HK-2 (cell line): ENCODE results near the gene PLA2G4E.
A peak's percentile ranks its signal among the peaks of the same experiment; 100 is the strongest.

Experiments
- DNase-seq: peaks from one replicate; pipeline ENCODE4 v3.0.0-alpha.2; 2018; ENCODE audit not compliant: unreplicated experiment

The PLA2G4E gene

DNA sequence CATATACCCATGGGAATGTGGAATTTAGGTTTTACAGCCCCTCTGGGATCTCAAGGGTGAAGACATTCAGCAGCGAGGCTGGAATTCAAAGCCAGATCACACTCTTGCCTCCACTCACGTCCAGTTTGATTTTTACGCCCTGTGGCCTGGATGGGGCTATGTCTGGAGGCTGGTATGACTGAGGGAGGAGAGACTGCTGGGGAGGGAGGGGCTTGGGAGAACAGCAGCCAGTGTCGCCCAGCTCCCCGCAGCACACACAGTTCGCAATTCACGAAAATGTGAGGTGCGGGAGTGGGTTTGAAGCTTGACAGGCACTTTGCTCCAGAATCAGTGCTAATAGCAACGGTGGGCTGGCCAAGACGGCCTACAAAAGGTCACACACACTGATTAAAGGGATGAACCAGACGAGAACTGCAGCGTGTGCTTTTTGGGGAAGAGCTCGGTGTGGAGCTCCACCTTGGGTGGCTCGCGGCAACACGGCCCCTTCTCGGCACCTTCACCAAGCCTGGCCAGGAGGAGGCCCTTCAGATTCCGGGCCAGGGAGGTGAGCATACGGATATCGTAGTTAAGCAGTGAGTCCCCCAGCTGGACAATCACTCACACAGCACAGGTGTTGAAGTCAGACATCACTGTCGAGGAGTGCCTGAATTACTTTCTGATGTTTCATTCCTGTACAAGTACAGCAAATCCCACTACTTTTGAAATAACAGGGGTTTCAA, 64.9 kb downstream of the PLA2G4E start:
- no peak for DNase-seq

- no peak for DNase-seq
Measured at GRCh38 chr15:41955100-41955499, 65.7 kb downstream of the PLA2G4E start.

GRCh38 chr15:41954036-41954435, 66.8 kb downstream of the PLA2G4E start:
- DNase-seq, result no peak

- no peak for DNase-seq
Measured at GRCh38 chr15:41952013-41952563, 68.8 kb downstream of the PLA2G4E start.

- no peak for DNase-seq
Measured at GRCh38 chr15:41951571-41951970, 69.3 kb downstream of the PLA2G4E start.

DNA sequence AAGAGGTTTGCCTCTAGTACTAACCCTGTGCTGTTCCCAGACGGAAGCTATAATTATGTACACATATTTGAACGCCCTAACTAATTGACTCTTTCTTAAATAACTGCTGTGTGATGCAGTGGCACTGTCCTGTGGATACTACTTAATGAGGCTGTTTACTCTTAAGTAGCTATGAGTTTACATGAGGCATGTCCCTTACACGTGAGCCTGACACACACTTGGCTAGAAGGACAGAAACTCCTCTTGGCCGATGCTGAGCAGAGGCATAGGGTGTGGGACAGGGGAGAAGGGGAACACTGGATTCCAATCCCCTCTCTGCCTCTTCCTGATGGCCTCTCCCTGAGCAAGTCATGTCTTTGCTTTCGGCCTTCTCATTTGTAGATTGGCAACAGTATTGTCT, 70.4 kb downstream of the PLA2G4E start:
- DNase-seq, result no peak

GRCh38 chr15:41950127-41950483, 70.7 kb downstream of the PLA2G4E start:
- DNase-seq, result no peak

DNA sequence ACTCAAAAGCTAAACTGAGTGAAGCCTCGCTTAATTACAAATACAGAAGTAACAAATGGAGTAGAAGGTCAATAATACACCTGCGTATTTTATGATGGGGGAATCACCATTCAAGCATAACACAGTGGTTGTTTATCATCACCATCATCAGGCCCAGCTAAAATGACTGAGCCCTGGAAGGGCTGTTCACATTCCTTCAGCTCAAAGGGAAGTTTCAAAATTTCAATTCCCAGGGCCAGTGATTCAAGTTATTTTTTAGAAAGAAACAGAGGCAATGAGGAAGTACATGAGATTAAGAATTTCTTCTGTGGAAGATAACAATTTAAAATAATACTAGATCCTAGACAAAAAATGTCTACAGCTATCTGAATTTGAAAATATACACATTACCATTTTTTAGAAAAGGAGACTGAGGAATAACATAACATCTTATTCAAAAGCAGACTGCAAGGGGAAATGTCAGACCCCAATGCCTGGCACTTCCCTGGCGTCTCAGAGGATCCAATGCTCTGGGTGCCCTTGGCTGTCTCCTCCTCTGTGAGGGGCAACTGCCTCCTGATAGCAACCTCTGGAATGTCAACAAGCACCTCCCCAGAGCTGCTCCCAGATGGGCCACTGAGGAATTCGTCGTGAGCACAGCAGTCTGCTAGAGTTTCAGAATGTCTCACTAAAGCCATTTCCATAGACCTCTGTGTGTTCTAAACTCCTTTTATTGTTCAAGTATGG, 71.3 kb downstream of the PLA2G4E start:
- DNase-seq, result no peak

DNA sequence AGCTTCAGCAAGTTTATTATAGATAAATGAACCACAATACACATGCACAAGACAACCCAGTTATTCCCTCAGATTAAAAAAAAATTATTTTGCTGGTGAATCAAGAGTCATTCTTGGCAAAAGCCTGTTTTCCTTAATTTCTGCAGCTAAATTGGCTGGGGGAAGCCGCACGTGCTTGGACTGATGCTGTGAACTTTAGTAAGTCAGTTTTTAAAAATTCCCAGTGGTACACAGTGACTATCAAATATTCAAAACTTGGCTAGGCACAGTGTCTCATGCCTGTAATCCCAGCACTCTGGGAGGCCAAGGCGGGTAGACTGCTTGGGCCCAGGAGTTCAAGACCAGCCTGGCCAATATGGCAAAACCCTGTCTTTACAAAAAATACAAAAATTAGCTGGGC, 72.4 kb downstream of the PLA2G4E start:
- DNase-seq, result no peak

DNA sequence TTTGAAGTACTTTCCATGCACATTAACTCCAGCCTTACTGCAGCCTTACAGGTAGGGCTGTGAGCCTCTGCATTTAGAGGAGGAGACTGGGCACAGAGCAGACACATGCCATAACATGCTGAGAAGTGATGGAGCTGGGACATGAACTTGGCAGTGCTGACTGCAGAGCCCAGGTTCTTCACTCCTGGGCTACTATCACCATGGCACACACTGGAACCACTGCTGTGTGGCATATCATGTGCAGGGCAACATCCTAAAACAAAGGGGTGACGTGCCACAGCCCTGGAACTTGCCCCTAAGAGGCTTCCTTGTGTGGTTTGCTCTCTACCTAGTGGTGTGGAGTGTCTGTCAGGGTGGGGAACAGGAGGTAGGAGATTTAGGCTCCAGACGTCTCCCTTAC, 73.9 kb downstream of the PLA2G4E start:
- no peak for DNase-seq

DNA sequence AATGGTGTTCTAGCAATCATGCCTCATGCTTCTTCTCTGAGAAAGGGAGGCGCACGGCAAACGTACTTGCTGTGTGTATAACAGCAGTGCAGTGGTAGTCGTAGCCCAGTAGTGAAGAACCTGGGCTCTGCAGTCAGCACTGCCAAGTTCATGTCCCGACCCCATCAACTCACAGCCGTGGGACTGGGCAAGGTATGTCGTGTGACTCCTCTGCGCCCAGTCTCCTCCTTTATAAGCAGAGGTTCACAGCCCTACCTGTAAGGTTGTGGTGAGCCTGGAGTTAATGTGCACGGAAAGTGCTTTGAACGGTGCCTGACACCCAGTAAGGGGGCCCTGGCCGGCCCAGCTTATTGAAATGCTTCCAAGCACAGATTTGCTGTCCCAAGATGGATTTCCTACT, 75.1 kb downstream of the PLA2G4E start:
- DNase-seq, result no peak

DNA sequence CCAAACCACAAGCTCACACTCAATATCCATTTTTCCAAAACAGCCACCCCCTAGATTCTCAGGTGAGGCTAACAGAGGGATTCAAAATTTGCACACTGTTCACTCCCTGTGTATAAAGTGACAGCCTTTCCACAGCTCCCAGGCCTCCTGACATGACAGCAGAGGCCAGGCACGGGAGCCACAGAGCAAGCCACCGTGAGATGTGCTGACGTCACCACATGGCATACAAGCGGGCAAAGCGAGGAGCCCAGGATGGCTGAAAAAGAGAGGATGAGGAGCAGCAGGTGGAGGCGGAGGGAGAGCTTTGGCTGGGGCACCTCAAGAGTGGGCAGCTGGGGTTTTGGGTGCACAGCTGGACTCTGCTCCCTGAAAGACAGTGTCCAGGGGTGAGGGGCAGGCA, 75.6 kb downstream of the PLA2G4E start:
- no peak for DNase-seq

DNA sequence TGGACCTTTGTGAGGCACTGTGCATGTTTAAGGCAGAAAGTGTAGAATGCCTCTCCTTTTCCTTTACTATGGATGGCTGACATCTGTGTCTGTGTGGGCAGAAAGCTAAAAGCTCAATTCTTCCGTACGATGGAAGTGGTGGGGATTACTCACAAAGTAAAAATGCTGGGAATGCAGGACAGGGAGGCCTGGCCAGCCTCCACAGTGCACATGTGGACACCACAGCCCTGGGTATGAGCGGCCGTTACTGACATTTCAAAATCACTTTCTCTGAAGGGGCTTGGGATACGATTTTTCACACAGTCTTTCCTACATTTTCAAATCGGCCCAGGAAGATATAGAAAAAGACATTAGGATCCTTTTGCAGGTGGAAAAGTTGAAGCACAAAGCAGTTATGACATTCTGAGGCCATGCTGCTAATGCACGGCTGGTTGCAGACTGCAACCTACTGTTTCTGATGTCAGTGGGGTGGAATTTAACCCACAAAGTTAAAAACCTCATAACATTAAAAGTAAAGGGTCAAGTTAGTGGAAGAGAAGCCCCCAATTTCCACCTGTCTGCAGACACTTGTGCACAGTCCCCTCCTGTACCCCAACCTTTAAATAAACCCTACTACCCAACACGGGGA, 76.4 kb downstream of the PLA2G4E start:
- peak; percentile 70 for DNase-seq

DNA sequence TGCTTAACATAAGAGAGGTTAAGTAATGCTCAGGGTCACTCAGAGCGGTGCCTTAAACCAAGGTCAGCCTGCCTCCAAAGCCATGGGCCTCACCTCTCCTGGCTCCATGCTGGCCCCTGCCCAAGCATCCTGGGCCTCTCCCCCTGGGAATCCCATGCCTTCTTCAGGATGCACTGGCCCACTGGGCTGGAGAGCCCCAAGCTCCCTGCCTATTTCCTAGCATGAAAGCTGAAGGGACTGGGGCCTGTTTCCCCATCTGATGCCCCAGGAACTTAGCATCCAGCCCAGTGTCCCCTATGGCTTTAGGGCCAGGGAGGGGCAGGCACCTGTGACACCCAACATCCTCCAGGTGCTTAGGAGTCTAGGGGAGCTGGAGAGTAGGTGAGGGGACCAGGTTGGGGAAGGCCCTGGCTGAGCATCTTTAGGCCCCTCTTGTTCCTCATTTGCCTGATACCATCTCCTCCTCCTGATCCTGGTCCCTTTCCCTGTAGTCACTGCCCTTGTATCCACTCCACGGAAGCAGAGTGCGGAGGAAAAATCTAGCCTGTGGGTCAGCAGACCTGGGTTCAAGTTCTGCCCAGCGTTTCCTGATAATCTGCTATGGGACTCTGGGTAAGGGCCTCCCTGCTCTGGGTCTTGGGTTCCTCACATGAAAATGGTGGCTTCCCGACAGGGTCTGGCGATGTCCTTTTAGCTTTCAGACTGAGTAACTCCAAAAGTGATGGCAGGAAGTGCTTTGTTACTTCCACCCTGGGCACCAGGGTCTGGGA, 77.1 kb downstream of the PLA2G4E start:
- DNase-seq, result no peak

DNA sequence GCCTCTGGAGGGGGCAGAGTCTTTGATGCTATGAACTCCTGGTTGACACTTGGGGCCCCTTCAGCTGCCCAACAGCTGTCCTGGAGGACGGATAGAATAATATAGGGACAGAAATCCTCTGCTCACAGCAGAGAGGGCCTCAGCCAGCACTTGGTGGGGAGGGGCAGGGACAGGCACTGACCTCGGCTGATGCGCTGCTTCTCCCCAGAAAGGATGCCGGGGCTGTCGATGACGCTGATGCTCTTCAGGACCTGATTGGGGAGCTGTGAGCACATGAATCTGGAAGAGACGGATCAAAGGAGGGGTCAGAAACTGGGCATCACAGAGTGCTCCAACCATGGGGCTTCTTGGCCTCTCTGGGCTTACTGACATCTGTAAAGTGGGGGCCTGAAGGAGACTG, 78.0 kb downstream of the PLA2G4E start:
- no peak for DNase-seq

DNA sequence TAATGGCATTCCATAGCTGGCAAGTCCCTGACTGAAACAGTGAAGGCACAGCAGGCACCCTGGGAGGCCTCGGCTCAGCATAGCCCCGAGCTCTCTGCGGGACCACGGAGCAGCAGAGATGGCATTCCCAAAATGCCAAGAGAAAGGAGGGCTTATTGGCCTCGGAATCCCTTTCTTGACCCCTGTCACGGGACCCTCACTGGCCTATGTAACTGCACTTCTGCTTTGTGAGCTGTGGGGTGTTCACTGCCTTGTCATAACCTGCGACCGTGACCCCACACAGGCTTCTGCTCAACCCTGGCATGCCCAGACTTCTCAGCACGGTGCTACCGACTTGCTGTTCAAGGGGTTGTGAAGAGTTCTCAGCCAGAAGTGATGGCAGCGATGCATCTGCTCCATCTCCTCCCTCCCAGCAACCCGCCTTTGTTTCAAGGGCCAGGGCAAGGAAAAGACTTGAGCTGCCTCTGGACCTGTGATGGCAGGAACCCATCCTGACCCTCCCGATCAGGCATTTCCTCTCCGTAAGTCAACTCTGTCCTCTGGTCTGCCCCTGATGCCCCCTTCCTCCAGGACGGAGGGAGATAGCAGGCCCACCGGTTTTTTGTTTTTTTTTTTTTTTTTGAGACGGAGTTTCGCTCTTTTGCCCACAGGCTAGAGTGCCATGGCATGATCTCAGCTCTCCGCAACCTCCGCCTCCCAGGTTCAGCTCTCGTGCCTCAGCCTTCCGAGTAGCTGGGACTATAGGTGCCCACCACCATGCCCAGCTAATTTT, 79.0 kb downstream of the PLA2G4E start:
- no peak for DNase-seq

DNA sequence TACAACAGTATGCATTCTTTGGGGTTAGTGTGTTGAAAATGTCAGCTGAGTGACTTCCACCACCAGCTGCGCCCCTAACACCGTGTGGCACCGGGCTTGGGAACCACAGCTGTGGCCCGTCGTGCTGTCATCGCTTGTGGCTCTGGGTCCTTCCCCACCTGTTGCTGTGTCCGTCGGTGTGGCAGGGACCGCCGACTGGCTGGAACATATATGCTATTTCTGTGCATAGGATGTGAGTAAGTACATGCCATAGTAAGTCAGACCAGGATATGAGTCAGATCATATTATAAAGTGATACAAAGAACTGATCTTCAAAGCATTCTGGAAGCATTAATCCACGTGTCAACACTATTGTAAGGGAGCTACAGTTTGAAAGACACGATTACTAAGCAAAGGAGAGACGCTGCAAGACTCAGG, 80.4 kb downstream of the PLA2G4E start:
- DNase-seq, result no peak

- DNase-seq, result no peak
Measured at GRCh38 chr15:41939986-41940385, 80.9 kb downstream of the PLA2G4E start.

GRCh38 chr15:41937568-41937923, 83.3 kb downstream of the PLA2G4E start:
- no peak for DNase-seq

DNA sequence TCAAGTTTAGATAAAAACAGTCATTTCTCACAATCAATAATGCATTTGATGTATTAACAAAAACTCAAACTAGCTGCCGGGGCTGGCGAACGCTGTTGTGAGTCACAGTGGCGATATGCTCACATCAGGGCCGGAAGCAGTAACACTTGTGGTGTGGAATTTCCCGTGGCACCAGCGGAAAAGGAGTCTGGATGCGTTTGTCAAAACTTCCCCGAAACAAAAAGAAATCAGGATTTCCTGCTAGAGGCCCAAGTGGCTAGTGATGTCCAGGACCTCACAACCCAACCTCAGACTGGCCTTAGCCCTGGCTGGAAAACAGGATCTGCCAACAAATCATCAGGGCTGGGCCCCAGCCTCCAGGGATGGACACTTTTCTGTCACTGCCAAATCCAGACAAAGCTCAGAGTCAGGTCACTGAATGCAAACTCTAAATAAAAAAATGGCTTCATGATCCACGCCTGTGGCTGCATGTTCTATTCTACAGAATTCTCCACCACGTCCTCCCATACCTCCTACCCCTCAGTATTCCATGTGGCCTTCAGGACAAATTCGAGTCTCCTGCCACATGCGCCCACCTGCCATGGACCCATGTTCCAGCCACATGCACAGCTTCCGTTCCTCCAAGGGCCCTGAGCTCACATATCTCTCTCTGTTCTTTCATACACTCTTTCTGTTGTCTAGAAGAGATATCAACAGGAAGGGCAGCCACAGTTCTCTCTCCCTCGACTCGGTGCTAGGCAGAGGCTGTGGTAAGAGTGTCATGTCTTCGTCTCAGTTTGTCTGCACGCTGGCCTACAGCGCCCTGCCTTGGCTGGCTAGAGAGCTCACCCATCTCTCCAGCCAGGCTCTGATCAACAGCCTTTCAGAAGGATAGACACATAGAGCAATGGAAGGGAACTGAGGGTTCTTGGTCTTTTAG, 83.9 kb downstream of the PLA2G4E start:
- no peak for DNase-seq
